GM21825 (cell line): ENCODE measurements around the gene PCNX2.

Experiments
- ATAC-seq: cut with Tn5 transposase; IDR thresholded peaks from one replicate; pipeline ENCODE4 v1.9.1; 2021; ENCODE audit warnings: mild to moderate bottlenecking, moderate library complexity; ENCODE audit not compliant: unreplicated experiment

PCNX2 gene

GRCh38 chr1:233237647-233238046, 57.9 kb downstream of the PCNX2 start:
- ATAC-seq = no peak

- ATAC-seq = no peak
Measured at GRCh38 chr1:233233508-233234040, 62.0 kb downstream of the PCNX2 start.

GRCh38 chr1:233230011-233230410, 65.5 kb downstream of the PCNX2 start:
- no peak for ATAC-seq

GRCh38 chr1:233229288-233229687, 66.2 kb downstream of the PCNX2 start:
- ATAC-seq = no peak

GRCh38 chr1:233227930-233228465, 67.5 kb downstream of the PCNX2 start:
- ATAC-seq = no peak

- ATAC-seq = no peak
Measured at GRCh38 chr1:233224311-233224710, 71.2 kb downstream of the PCNX2 start.

- ATAC-seq = no peak
Measured at GRCh38 chr1:233217832-233218231, 77.7 kb downstream of the PCNX2 start.

GRCh38 chr1:233216009-233216408, 79.5 kb downstream of the PCNX2 start:
- no peak for ATAC-seq

- no peak for ATAC-seq
Measured at GRCh38 chr1:233215135-233215760, 80.3 kb downstream of the PCNX2 start.

- ATAC-seq = no peak
Measured at GRCh38 chr1:233211595-233211994, 83.9 kb downstream of the PCNX2 start.

GRCh38 chr1:233211106-233211505, 84.4 kb downstream of the PCNX2 start:
- ATAC-seq = no peak

- no peak for ATAC-seq
Measured at GRCh38 chr1:233209481-233209880, 86.0 kb downstream of the PCNX2 start.

GRCh38 chr1:233208687-233209086, 86.8 kb downstream of the PCNX2 start:
- no peak for ATAC-seq

- ATAC-seq = no peak
Measured at GRCh38 chr1:233197940-233198339, 97.6 kb downstream of the PCNX2 start.

- ATAC-seq = no peak
Measured at GRCh38 chr1:233193741-233194140, 101.8 kb downstream of the PCNX2 start.

GRCh38 chr1:233190987-233191386, 104.5 kb downstream of the PCNX2 start:
- no peak for ATAC-seq

- no peak for ATAC-seq
Measured at GRCh38 chr1:233189526-233189925, 106.0 kb downstream of the PCNX2 start.

GRCh38 chr1:233188061-233188460, 107.5 kb downstream of the PCNX2 start:
- no peak for ATAC-seq

- ATAC-seq = no peak
Measured at GRCh38 chr1:233183226-233184020, 112.1 kb downstream of the PCNX2 start.

- ATAC-seq = no peak
Measured at GRCh38 chr1:233182587-233182986, 112.9 kb downstream of the PCNX2 start.

- ATAC-seq = no peak
Measured at GRCh38 chr1:233180641-233181364, 114.7 kb downstream of the PCNX2 start.
